GM23338 (cell line): ENCODE data around the gene DAAM1. TPM values are rescaled to one million over a fixed set of nuclear protein-coding genes. Genes with fewer than 3 reads are reported as not detected.

Source experiments
- ATAC-seq: fragments of 200-7000 bp; cut with Tn5 transposase; 3 replicates; pipeline ENCODE4 v1.9.1; 2020
- DNase-seq: peaks from one replicate; pipeline ENCODE4 v3.0.0-alpha.2; 2015; ENCODE audit warnings: low spot score
- H2AFZ ChIP-seq: fragments of 200-600 bp; sonication (generic); 2 replicates; pipeline ENCODE4 v1.8.0; 2016; ENCODE audit warnings: antibody characterized with exemption, mild to moderate bottlenecking, moderate library complexity
- H3F3A ChIP-seq: fragments of 200-600 bp; sonication (generic); replicated peaks from 2 replicates; pipeline ENCODE4 v1.8.0; 2017; ENCODE audit warnings: antibody characterized with exemption, mixed run types, low read depth
- H3K27ac ChIP-seq: fragments of 200-600 bp; sonication (generic); 2 replicates; pipeline ENCODE4 v1.6.1; 2016; ENCODE audit warnings: low read depth
- H3K27me3 ChIP-seq: fragments of 200-600 bp; sonication (generic); 2 replicates; pipeline ENCODE4 v1.8.0; 2016; ENCODE audit warnings: mild to moderate bottlenecking, mixed run types, moderate library complexity; ENCODE audit not compliant: insufficient read depth
- H3K36me3 ChIP-seq: fragments of 200-600 bp; sonication (generic); 2 replicates; pipeline ENCODE4 v1.8.0; 2016; ENCODE audit warnings: mild to moderate bottlenecking; ENCODE audit not compliant: insufficient read depth
- H3K4me1 ChIP-seq: fragments of 200-600 bp; sonication (generic); 2 replicates; pipeline ENCODE4 v1.8.0; 2016; ENCODE audit warnings: mild to moderate bottlenecking, moderate library complexity; ENCODE audit not compliant: insufficient read depth
- H3K4me2 ChIP-seq: fragments of 200-600 bp; sonication (generic); 2 replicates; pipeline ENCODE4 v1.7.1; 2017; ENCODE audit warnings: mixed run types
- H3K4me3 ChIP-seq: fragments of 200-600 bp; sonication (generic); 2 replicates; pipeline ENCODE4 v1.6.1; 2016; ENCODE audit warnings: mixed run types
- H3K79me2 ChIP-seq: fragments of 200-600 bp; sonication (generic); replicated peaks from 2 replicates; pipeline ENCODE4 v1.8.0; 2017; ENCODE audit warnings: mild to moderate bottlenecking; ENCODE audit not compliant: insufficient read depth
- H3K9me2 ChIP-seq: fragments of 200-600 bp; sonication (generic); 2 replicates; pipeline ENCODE4 v1.8.0; 2017; ENCODE audit not compliant: insufficient read depth
- H4K20me1 ChIP-seq: fragments of 200-600 bp; sonication (generic); replicated peaks from 2 replicates; pipeline ENCODE4 v1.8.0; 2017; ENCODE audit warnings: mild to moderate bottlenecking; ENCODE audit not compliant: insufficient read depth
- H3K27ac Mint-ChIP-seq: 2 replicates; pipeline ENCODE4 v1.8.0; 2020; ENCODE audit warnings: inconsistent platforms, mild to moderate bottlenecking, moderate library complexity, mixed read lengths
- H3K27me3 Mint-ChIP-seq: 3 replicates; pipeline ENCODE4 v1.8.0; 2022; ENCODE audit warnings: low read depth, mild to moderate bottlenecking, moderate library complexity, mixed read lengths, inconsistent platforms; ENCODE audit not compliant: insufficient read depth, poor library complexity
- H3K36me3 Mint-ChIP-seq: 3 replicates; pipeline ENCODE4 v1.8.0; 2021; ENCODE audit warnings: low read depth, mild to moderate bottlenecking, inconsistent platforms, moderate library complexity, mixed read lengths
- H3K4me1 Mint-ChIP-seq: 3 replicates; pipeline ENCODE4 v1.8.0; 2020; ENCODE audit warnings: mild to moderate bottlenecking, inconsistent platforms, mixed read lengths
- H3K4me3 Mint-ChIP-seq: 3 replicates; pipeline ENCODE4 v1.8.0; 2021; ENCODE audit warnings: moderate library complexity, mild to moderate bottlenecking, inconsistent platforms, mixed read lengths
- H3K9me3 Mint-ChIP-seq: 3 replicates; pipeline ENCODE4 v1.8.0; 2020; ENCODE audit warnings: moderate library complexity, mild to moderate bottlenecking, inconsistent platforms, mixed read lengths
- EZH2 ChIP-seq: fragments of 200-600 bp; sonication (generic); IDR thresholded peaks from one replicate; pipeline ENCODE4 v1.8.0; 2017; ENCODE audit warnings: antibody characterized with exemption, mild to moderate bottlenecking, low read depth; ENCODE audit not compliant: unreplicated experiment
- POLR2AphosphoS5 ChIP-seq: IDR thresholded peaks from 2 replicates; pipeline ENCODE4 v1.6.1; 2016; ENCODE audit warnings: antibody characterized with exemption, low read depth
- REST ChIP-seq: IDR thresholded peaks from one replicate; pipeline ENCODE4 v1.6.1; 2018; ENCODE audit warnings: antibody characterized with exemption; ENCODE audit not compliant: unreplicated experiment
- ZNF331 ChIP-seq: fragments of 250-450 bp; sonication (Bioruptor Pico); IDR thresholded peaks from 2 replicates; pipeline ENCODE4 v1.5.0; 2020; ENCODE audit warnings: low read depth, mild to moderate bottlenecking, moderate library complexity
- polyA plus RNA-seq: library from polyadenylated mRNA; unstranded; fragments of >200 nt; fragmentation: Nextera tagmentation; extraction: Ambion mirVana; gene quantifications from 2 replicates; pipeline ENCODE4 v1.2.1, GENCODE V29; 2016
- total RNA-seq: library from RNA; depleted of rRNA; stranded (reverse); fragments of >200 nt; shearing (Covaris generic); gene quantifications from 2 replicates; pipeline ENCODE4 v1.2.3, GENCODE V29; 2014
- TF ChIP-seq, protein P1 (sequence below): fragments of 250-450 bp; sonication (Bioruptor Pico); IDR thresholded peaks from 2 replicates; pipeline ENCODE4 v1.5.0; 2020; ENCODE audit warnings: mild to moderate bottlenecking, moderate library complexity
- TF ChIP-seq, protein P2 (sequence below), 2 experiments: fragments of 200-600 bp in 1 of 2; sonication (generic) in 1 of 2; conservative IDR thresholded peaks; 2 replicates each; pipeline versions ENCODE4 v1.5.1 to v1.6.1; 2016 to 2017; ENCODE audit warnings: antibody characterized with exemption in 2 of 2, low read depth in 2 of 2, mild to moderate bottlenecking in 2 of 2, moderate library complexity in 1 of 2

Gene DAAM1
- total and polyA plus RNA-seq, 2 experiments from 2014 or later: 36.3 to 42.1 TPM

DNA sequence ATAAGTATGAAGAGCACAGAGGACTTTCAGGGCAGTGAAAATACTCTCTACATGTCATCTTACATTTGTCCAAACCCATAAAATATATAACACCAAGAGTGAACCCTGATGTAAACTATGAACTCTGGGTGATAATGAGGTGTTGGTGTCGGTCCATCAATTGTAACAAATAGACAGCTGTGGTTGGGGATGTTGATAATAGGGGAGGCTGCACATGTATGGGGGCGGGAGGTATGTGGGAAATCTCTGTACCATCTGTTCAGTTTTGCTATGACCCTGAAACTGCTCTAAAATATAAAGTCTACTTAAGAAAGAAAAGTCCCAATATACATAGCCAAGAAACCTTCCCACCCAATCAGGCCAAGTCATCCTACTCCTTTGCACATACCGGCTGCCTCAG, 188.2 kb downstream of the DAAM1 start (continued):
- TF ChIP-seq, protein P1, sequence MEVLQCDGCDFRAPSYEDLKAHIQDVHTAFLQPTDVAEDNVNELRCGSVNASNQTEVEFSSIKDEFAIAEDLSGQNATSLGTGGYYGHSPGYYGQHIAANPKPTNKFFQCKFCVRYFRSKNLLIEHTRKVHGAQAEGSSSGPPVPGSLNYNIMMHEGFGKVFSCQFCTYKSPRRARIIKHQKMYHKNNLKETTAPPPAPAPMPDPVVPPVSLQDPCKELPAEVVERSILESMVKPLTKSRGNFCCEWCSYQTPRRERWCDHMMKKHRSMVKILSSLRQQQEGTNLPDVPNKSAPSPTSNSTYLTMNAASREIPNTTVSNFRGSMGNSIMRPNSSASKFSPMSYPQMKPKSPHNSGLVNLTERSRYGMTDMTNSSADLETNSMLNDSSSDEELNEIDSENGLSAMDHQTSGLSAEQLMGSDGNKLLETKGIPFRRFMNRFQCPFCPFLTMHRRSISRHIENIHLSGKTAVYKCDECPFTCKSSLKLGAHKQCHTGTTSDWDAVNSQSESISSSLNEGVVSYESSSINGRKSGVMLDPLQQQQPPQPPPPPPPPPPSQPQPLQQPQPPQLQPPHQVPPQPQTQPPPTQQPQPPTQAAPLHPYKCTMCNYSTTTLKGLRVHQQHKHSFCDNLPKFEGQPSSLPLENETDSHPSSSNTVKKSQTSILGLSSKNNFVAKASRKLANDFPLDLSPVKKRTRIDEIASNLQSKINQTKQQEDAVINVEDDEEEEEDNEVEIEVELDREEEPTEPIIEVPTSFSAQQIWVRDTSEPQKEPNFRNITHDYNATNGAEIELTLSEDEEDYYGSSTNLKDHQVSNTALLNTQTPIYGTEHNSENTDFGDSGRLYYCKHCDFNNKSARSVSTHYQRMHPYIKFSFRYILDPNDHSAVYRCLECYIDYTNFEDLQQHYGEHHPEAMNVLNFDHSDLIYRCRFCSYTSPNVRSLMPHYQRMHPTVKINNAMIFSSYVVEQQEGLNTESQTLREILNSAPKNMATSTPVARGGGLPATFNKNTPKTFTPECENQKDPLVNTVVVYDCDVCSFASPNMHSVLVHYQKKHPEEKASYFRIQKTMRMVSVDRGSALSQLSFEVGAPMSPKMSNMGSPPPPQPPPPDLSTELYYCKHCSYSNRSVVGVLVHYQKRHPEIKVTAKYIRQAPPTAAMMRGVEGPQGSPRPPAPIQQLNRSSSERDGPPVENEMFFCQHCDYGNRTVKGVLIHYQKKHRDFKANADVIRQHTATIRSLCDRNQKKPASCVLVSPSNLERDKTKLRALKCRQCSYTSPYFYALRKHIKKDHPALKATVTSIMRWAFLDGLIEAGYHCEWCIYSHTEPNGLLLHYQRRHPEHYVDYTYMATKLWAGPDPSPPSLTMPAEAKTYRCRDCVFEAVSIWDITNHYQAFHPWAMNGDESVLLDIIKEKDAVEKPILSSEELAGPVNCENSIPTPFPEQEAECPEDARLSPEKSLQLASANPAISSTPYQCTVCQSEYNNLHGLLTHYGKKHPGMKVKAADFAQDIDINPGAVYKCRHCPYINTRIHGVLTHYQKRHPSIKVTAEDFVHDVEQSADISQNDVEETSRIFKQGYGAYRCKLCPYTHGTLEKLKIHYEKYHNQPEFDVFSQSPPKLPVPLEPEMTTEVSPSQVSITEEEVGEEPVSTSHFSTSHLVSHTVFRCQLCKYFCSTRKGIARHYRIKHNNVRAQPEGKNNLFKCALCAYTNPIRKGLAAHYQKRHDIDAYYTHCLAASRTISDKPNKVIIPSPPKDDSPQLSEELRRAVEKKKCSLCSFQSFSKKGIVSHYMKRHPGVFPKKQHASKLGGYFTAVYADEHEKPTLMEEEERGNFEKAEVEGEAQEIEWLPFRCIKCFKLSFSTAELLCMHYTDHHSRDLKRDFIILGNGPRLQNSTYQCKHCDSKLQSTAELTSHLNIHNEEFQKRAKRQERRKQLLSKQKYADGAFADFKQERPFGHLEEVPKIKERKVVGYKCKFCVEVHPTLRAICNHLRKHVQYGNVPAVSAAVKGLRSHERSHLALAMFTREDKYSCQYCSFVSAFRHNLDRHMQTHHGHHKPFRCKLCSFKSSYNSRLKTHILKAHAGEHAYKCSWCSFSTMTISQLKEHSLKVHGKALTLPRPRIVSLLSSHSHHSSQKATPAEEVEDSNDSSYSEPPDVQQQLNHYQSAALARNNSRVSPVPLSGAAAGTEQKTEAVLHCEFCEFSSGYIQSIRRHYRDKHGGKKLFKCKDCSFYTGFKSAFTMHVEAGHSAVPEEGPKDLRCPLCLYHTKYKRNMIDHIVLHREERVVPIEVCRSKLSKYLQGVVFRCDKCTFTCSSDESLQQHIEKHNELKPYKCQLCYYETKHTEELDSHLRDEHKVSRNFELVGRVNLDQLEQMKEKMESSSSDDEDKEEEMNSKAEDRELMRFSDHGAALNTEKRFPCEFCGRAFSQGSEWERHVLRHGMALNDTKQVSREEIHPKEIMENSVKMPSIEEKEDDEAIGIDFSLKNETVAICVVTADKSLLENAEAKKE (CRISPR knock-in tag): no peak
- TF ChIP-seq, protein P2, sequence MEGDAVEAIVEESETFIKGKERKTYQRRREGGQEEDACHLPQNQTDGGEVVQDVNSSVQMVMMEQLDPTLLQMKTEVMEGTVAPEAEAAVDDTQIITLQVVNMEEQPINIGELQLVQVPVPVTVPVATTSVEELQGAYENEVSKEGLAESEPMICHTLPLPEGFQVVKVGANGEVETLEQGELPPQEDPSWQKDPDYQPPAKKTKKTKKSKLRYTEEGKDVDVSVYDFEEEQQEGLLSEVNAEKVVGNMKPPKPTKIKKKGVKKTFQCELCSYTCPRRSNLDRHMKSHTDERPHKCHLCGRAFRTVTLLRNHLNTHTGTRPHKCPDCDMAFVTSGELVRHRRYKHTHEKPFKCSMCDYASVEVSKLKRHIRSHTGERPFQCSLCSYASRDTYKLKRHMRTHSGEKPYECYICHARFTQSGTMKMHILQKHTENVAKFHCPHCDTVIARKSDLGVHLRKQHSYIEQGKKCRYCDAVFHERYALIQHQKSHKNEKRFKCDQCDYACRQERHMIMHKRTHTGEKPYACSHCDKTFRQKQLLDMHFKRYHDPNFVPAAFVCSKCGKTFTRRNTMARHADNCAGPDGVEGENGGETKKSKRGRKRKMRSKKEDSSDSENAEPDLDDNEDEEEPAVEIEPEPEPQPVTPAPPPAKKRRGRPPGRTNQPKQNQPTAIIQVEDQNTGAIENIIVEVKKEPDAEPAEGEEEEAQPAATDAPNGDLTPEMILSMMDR (conservative IDR thresholded peaks at IDR 0.05; ENCODE audit: low read depth in 2 of 2): no peak
- no peak for TF ChIP-seq ZNF331 (CRISPR knock-in tag)

- no peaks in the 10 kb centered on the region for H3K79me2 ChIP-seq
- H3K4me1 ChIP-seq: no peaks in the 10 kb centered on the region
- H3F3A ChIP-seq: no peaks in the 10 kb centered on the region
- no peak overlapping the region for H2AFZ ChIP-seq
- H3K27ac ChIP-seq: no peak overlapping the region
- no peaks in the 10 kb centered on the region for H4K20me1 ChIP-seq
- no peaks in the 10 kb centered on the region for H3K9me2 ChIP-seq
- H3K9me3 Mint-ChIP-seq: no peaks in the 10 kb centered on the region
- no peak overlapping the region for H3K4me3 Mint-ChIP-seq
- no peak overlapping the region for H3K4me3 ChIP-seq
- no peaks in the 10 kb centered on the region for H3K36me3 ChIP-seq
- no peak overlapping the region for H3K27ac Mint-ChIP-seq
- ATAC-seq: no peak
- H3K4me1 Mint-ChIP-seq: 0 out of 3 replicates have a peak, but pooled peaks cover 2% of the 10 kb centered on the region
- no peaks in the 10 kb centered on the region for H3K36me3 Mint-ChIP-seq
- no peaks in the 10 kb centered on the region for H3K27me3 ChIP-seq
- DNase-seq: no peak
- no peaks in the 10 kb centered on the region for H3K27me3 Mint-ChIP-seq
- no peak overlapping the region for H3K4me2 ChIP-seq
- TF ChIP-seq EZH2 (no peak), POLR2AphosphoS5 (no peak), REST (no peak)
- TF ChIP-seq, protein P2 (conservative IDR thresholded peaks at IDR 0.05; ENCODE audit: low read depth in 2 of 2): no peak
These were observed 189.0 kb downstream of the DAAM1 start for GRCh38 chr14:59377491-59377890.
